Smooth muscle cell (in vitro differentiated cells): ENCODE data around the gene HYOU1. TPM values are rescaled to one million over a fixed set of nuclear protein-coding genes. Genes with fewer than 3 reads are reported as not detected.

Source experiments
- DNase-seq: peaks from one replicate; lab custom pipeline; 2025; ENCODE audit not compliant: unreplicated experiment; lab: John Stamatoyannopoulos, UW
- H2AFZ ChIP-seq: fragments of 200-600 bp; sonication (generic); 2 replicates; pipeline ENCODE4 v1.6.0; 2016; ENCODE audit warnings: antibody characterized with exemption, low read depth, mild to moderate bottlenecking
- H3F3A ChIP-seq: fragments of 200-600 bp; sonication (generic); 2 replicates; pipeline ENCODE4 v1.6.0; 2017; ENCODE audit warnings: antibody characterized with exemption, low read depth
- H3K27ac ChIP-seq: fragments of 200-600 bp; sonication (generic); 2 replicates; pipeline ENCODE4 v1.5.1; 2016; ENCODE audit warnings: low read depth, mild to moderate bottlenecking
- H3K27me3 ChIP-seq: fragments of 200-600 bp; sonication (generic); 2 replicates; pipeline ENCODE4 v1.6.1; 2016; ENCODE audit warnings: low read depth, mild to moderate bottlenecking
- H3K36me3 ChIP-seq: fragments of 200-600 bp; sonication (generic); 2 replicates; pipeline ENCODE4 v1.5.1; 2016; ENCODE audit warnings: low read depth
- H3K4me1 ChIP-seq: fragments of 200-600 bp; sonication (generic); 2 replicates; pipeline ENCODE4 v1.5.1; 2016; ENCODE audit warnings: low read depth
- H3K4me2 ChIP-seq: fragments of 200-600 bp; sonication (generic); 2 replicates; pipeline ENCODE4 v1.6.0; 2016; ENCODE audit warnings: mild to moderate bottlenecking
- H3K4me3 ChIP-seq: fragments of 200-600 bp; sonication (generic); 2 replicates; pipeline ENCODE4 v1.5.1; 2016; ENCODE audit warnings: mild to moderate bottlenecking
- H3K79me2 ChIP-seq: fragments of 200-600 bp; sonication (generic); 2 replicates; pipeline ENCODE4 v1.6.0; 2016; ENCODE audit warnings: low read depth, mild to moderate bottlenecking
- H3K9ac ChIP-seq: fragments of 200-600 bp; sonication (generic); 2 replicates; pipeline ENCODE4 v1.6.0; 2016; ENCODE audit warnings: low read depth
- H3K9me3 ChIP-seq: fragments of 200-600 bp; sonication (generic); replicated peaks from 2 replicates; pipeline ENCODE4 v1.5.1; 2016; ENCODE audit warnings: low read depth
- H4K20me1 ChIP-seq: fragments of 200-600 bp; sonication (generic); 2 replicates; pipeline ENCODE4 v1.6.0; 2016; ENCODE audit warnings: low read depth
- WGBS: methylation state at CpG from one replicate; pipeline ENCODE4 v1.1.7; 2016; ENCODE audit warnings: low lambda C conversion rate; 5-methylcytosine and 5-hydroxymethylcytosine counted together
- polyA plus RNA-seq: library from polyadenylated mRNA; unstranded; fragments of >200 nt; fragmentation: Nextera tagmentation; extraction: Ambion mirVana; gene quantifications from 2 replicates; pipeline ENCODE4 v1.2.1, GENCODE V29; 2016
- total RNA-seq: library from RNA; depleted of rRNA; stranded (reverse); fragments of >200 nt; gene quantifications from 2 replicates; pipeline ENCODE4 v1.2.3, GENCODE V29; 2014
- TF ChIP-seq, protein P1 (sequence below): fragments of 200-600 bp; sonication (generic); IDR thresholded peaks from 2 replicates; pipeline ENCODE4 v1.5.1; 2017; ENCODE audit warnings: borderline replicate concordance, mild to moderate bottlenecking, antibody characterized with exemption; ENCODE audit not compliant: insufficient read depth, poor library complexity, severe bottlenecking

The HYOU1 gene
- total and polyA plus RNA-seq, 2 experiments from 2014 or later: 90.4 to 98.1 TPM

DNA sequence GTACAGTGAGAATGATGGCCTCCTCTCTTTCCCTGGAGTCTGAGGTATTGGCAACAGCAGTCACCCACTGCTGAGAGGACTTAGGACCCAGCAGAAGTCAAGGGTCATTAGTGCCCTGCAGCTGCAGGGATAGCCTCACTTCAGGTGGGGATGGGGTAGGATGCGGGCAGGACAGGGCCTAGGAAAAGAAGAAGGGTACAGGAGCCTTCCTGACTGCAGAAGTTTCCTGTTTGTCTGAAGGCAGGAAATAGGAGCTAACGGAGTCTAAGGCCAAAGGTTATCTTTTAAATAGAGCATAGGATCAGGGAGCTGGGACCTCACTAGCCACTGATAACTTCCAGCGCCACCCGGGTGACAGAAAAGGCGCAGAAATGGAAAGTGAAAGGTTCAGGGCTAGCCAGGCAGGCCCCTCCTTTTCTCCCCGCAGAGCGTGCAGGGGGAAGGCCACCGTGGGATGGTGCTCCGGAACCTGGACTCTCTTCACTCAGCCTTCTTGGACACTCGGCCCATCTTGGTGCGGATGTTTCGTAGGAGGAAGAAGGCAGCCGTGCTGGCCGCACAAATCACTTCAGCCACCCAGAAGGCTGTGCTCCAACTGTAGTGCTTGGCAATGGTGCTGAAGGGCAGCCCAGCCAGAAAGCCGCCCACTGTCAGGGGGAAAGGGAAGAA is 32.4 kb downstream of the HYOU1 start:
- Histone ChIP-seq H3K79me2 (peaks cover 22% of the 10 kb centered on the region), H3K4me1 (peaks cover 20% of the 10 kb centered on the region), H3K27me3 (no peaks in the 10 kb centered on the region), H3K9me3 (no peaks in the 10 kb centered on the region), H3K4me2 (no peak overlapping the region), H3K27ac (no peak overlapping the region), H3K9ac (no peak overlapping the region), H2AFZ (no peak overlapping the region), H3K36me3 (no peaks in the 10 kb centered on the region), H4K20me1 (peaks cover 12% of the 10 kb centered on the region), H3F3A (peaks cover 24% of the 10 kb centered on the region), H3K4me3 (no peak overlapping the region)
- WGBS: 67% methylated on average over 15 of the region's 15 CpGs
- TF ChIP-seq, protein P1, sequence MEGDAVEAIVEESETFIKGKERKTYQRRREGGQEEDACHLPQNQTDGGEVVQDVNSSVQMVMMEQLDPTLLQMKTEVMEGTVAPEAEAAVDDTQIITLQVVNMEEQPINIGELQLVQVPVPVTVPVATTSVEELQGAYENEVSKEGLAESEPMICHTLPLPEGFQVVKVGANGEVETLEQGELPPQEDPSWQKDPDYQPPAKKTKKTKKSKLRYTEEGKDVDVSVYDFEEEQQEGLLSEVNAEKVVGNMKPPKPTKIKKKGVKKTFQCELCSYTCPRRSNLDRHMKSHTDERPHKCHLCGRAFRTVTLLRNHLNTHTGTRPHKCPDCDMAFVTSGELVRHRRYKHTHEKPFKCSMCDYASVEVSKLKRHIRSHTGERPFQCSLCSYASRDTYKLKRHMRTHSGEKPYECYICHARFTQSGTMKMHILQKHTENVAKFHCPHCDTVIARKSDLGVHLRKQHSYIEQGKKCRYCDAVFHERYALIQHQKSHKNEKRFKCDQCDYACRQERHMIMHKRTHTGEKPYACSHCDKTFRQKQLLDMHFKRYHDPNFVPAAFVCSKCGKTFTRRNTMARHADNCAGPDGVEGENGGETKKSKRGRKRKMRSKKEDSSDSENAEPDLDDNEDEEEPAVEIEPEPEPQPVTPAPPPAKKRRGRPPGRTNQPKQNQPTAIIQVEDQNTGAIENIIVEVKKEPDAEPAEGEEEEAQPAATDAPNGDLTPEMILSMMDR: no peak
- DNase-seq: no peak

DNA sequence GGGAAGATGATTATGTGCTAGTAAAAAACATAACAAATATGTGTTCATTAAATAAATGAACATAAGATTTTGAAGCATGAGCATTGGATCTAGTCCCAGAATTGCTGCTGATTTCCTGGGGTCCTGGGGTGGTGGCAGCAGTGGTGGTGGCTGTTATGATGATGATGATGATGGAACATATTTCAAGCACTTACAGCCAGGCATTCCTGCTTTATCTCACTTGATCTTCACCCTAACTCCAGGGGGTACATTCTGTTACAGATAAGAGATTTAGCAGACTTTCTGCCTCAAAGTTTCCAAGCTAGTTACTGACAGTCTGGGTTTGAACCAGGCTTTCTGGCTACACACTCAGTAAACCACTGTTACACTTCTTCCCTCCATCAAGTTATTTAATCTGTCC is 33.3 kb downstream of the HYOU1 start:
- peaks cover 13% of the 10 kb centered on the region for H4K20me1 ChIP-seq
- H3K27me3 ChIP-seq: no peaks in the 10 kb centered on the region
- H2AFZ ChIP-seq: no peak overlapping the region
- TF ChIP-seq, protein P1: no peak
- H3K4me2 ChIP-seq: no peak overlapping the region
- H3K4me1 ChIP-seq: peaks cover 14% of the 10 kb centered on the region
- H3K79me2 ChIP-seq: peaks cover 30% of the 10 kb centered on the region
- no peaks in the 10 kb centered on the region for H3K9me3 ChIP-seq
- no peak overlapping the region for H3K4me3 ChIP-seq
- H3F3A ChIP-seq: peaks cover 21% of the 10 kb centered on the region
- no peaks in the 10 kb centered on the region for H3K36me3 ChIP-seq
- peak overlapping the region; percentile 13 for H3K27ac ChIP-seq
- H3K9ac ChIP-seq: no peak overlapping the region
- DNase-seq: no peak

DNA sequence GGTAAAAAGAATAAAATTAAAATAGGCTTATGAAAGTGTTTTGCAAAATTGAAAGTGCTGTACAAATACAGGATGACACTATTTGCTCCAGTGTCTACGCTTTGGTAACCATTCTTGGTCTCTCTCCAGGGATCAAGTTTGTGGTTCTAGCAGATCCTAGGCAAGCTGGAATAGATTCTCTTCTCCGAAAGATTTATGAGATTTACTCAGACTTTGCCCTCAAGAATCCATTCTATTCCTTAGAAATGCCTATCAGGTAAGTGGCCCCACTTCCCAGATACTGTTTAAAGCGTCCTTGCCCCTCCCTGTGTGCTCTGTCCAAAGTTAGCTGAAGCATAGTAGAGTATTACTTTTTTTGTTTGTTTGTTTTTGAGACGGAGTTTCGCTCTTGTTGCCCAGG is 35.4 kb downstream of the HYOU1 start:
- Histone ChIP-seq H4K20me1 (peaks cover 21% of the 10 kb centered on the region), H2AFZ (no peak overlapping the region), H3K4me1 (peaks cover 19% of the 10 kb centered on the region), H3K4me2 (no peak overlapping the region), H3K27me3 (no peaks in the 10 kb centered on the region), H3K9me3 (no peaks in the 10 kb centered on the region), H3K4me3 (no peak overlapping the region), H3K79me2 (peaks cover 45% of the 10 kb centered on the region), H3K27ac (no peak overlapping the region), H3F3A (peaks cover 25% of the 10 kb centered on the region), H3K36me3 (no peaks in the 10 kb centered on the region), H3K9ac (no peak overlapping the region)
- 97% methylated on average over 5 of the region's 5 CpGs for WGBS
- no peak for DNase-seq
- TF ChIP-seq, protein P1: no peak

DNA sequence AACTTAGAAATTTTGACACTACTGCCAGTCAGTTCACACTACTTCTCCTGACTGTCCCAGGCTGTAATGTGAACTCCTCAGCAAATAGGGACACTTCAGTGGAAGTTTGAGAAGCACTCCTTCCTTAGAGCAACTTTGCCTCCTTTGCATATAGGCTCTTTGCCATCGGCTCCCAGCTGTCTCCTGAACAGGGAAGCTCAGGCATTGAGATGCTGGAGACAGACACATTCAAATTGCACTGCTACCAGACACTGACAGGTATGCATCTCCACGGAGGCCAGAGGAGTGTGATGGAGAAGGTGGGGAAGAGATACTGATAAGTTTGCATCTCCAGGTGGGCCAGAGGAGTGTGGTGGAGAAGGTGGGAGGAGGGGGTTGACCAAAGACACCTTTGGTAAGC is 37.0 kb downstream of the HYOU1 start:
- 56% methylated on average over 2 of the region's 2 CpGs for WGBS
- DNase-seq: no peak
- Histone ChIP-seq H3K4me2 (peak overlapping the region; percentile 98), H3K36me3 (no peaks in the 10 kb centered on the region), H3K9ac (no peak overlapping the region), H3K4me1 (peaks cover 21% of the 10 kb centered on the region), H3K79me2 (peaks cover 58% of the 10 kb centered on the region), H3K9me3 (no peaks in the 10 kb centered on the region), H3K27ac (no peak overlapping the region), H3K27me3 (no peaks in the 10 kb centered on the region), H4K20me1 (peaks cover 38% of the 10 kb centered on the region), H2AFZ (no peak overlapping the region), H3K4me3 (peak overlapping the region; percentile 96), H3F3A (peaks cover 32% of the 10 kb centered on the region)
- TF ChIP-seq, protein P1: no peak
